HG03175 (cell line): ENCODE measurements around the gene MAML2.

Experiments
- ATAC-seq: cut with Tn5 transposase; IDR thresholded peaks from one replicate; pipeline ENCODE4 v1.9.1; 2021; ENCODE audit warnings: mild to moderate bottlenecking, moderate library complexity; ENCODE audit not compliant: unreplicated experiment

Gene MAML2

GRCh38 chr11:96054870-96055705 is 287.9 kb downstream of the MAML2 start:
- ATAC-seq: no peak

- peak; percentile 32 for ATAC-seq
Observed at GRCh38 chr11:96052921-96053651, 289.9 kb downstream of the MAML2 start.

- ATAC-seq: peak; percentile 91
Observed at GRCh38 chr11:96051820-96052219, 291.2 kb downstream of the MAML2 start.

- ATAC-seq: no peak
Observed at GRCh38 chr11:96050435-96051182, 292.4 kb downstream of the MAML2 start.

GRCh38 chr11:96049426-96049825 is 293.6 kb downstream of the MAML2 start:
- no peak for ATAC-seq

GRCh38 chr11:96045622-96046456 is 297.2 kb downstream of the MAML2 start:
- ATAC-seq: no peak

GRCh38 chr11:96044747-96045146 is 298.2 kb downstream of the MAML2 start:
- no peak for ATAC-seq

- ATAC-seq: no peak
Observed at GRCh38 chr11:96044311-96044710, 298.7 kb downstream of the MAML2 start.

GRCh38 chr11:96043291-96043690 is 299.7 kb downstream of the MAML2 start:
- no peak for ATAC-seq

GRCh38 chr11:96038046-96038445 is 304.9 kb downstream of the MAML2 start:
- no peak for ATAC-seq

GRCh38 chr11:96037405-96037949 is 305.5 kb downstream of the MAML2 start:
- ATAC-seq: no peak

- no peak for ATAC-seq
Observed at GRCh38 chr11:96036863-96037262, 306.1 kb downstream of the MAML2 start.

GRCh38 chr11:96035740-96036078 is 307.3 kb downstream of the MAML2 start:
- ATAC-seq: no peak

GRCh38 chr11:96035031-96035739 is 307.8 kb downstream of the MAML2 start:
- no peak for ATAC-seq

GRCh38 chr11:96033599-96033998 is 309.4 kb downstream of the MAML2 start:
- no peak for ATAC-seq

- no peak for ATAC-seq
Observed at GRCh38 chr11:96033095-96033494, 309.9 kb downstream of the MAML2 start.

- no peak for ATAC-seq
Observed at GRCh38 chr11:96028746-96029145, 314.2 kb downstream of the MAML2 start.

- ATAC-seq: no peak
Observed at GRCh38 chr11:96027021-96027420, 316.0 kb downstream of the MAML2 start.

GRCh38 chr11:96026310-96026709 is 316.7 kb downstream of the MAML2 start:
- ATAC-seq: no peak

GRCh38 chr11:96024666-96025065 is 318.3 kb downstream of the MAML2 start:
- ATAC-seq: no peak
